Gastrocnemius medialis (tissue), 4 donors: ENCODE measurements around the gene FOXR1. TPM values are rescaled to one million over a fixed set of nuclear protein-coding genes. Genes with fewer than 3 reads are reported as not detected.

Experiments used
- ATAC-seq, 2 donors: fragments of 150-250 bp; one replicate each; pipeline ENCODE4 v1.9.1; 2016
- DNase-seq, 2 donors: peaks; one replicate each; pipeline ENCODE4 v3.0.0-alpha.2; 2019
- H3K27ac ChIP-seq, 4 donors: fragments of 200-600 bp; sonication (generic); 1 replicate in 1 of 4; 2 replicates in 3 of 4; pipeline ENCODE4 v1.5.1; 2016 to 2018; ENCODE audit warnings: mild to moderate bottlenecking in 2 of 4, moderate library complexity in 1 of 4
- H3K27me3 ChIP-seq, 3 donors: fragments of 200-600 bp; sonication (generic) in 2 of 3; 1 replicate in 1 of 3; 2 replicates in 2 of 3; pipeline versions ENCODE4 v1.5.1 to v1.6.0; 2016 to 2019; ENCODE audit warnings: mild to moderate bottlenecking in 1 of 3, moderate library complexity in 1 of 3
- H3K36me3 ChIP-seq, 2 donors: fragments of 200-600 bp; sonication (generic) in 1 of 2; one replicate each; pipeline ENCODE4 v1.5.1; 2017 to 2018
- H3K4me1 ChIP-seq, 2 donors: fragments of 200-600 bp; sonication (generic) in 1 of 2; one replicate each; pipeline ENCODE4 v1.5.1; 2016 to 2017; ENCODE audit warnings: mild to moderate bottlenecking in 2 of 2
- H3K4me3 ChIP-seq, 4 donors: fragments of 200-600 bp; sonication (generic) in 3 of 4; 1 replicate in 1 of 4; 2 replicates in 3 of 4; pipeline ENCODE4 v1.5.1; 2016 to 2019; ENCODE audit warnings: mild to moderate bottlenecking in 2 of 4
- H3K9me3 ChIP-seq, 3 donors: fragments of 200-600 bp; sonication (generic) in 2 of 3; 1 replicate in 1 of 3; 2 replicates in 2 of 3; pipeline ENCODE4 v1.5.1; 2016 to 2019
- CTCF ChIP-seq, 5 experiments: fragments of 450-650 bp in 3 of 5; fragments of 200-600 bp in 2 of 5; sonication (generic) in 2 of 5; IDR thresholded peaks in 4 of 5; conservative IDR thresholded peaks in 1 of 5; 1 replicate in 4 of 5; 2 replicates in 1 of 5; pipeline ENCODE4 v1.5.1; 2016 to 2019; ENCODE audit warnings: antibody characterized with exemption in 5 of 5, mild to moderate bottlenecking in 3 of 5, moderate library complexity in 3 of 5
- POLR2A ChIP-seq, 2 donors: fragments of 450-650 bp; IDR thresholded peaks; one replicate each; pipeline ENCODE4 v1.6.1; 2017; ENCODE audit warnings: antibody characterized with exemption in 2 of 2, mild to moderate bottlenecking in 2 of 2, moderate library complexity in 2 of 2
- in situ Hi-C, 4 donors: fragments of 200-750 bp; cut with MboI; loops; one replicate each; pipeline versions ENCODE4 v1.15.0 to v1.8.0; 2017; ENCODE audit warnings: low sequenced_read_pairs in 4 of 4
- intact Hi-C: fragments of 100-400 bp; cut with DNase I; formaldehyde crosslinking; loops from one replicate; pipeline ENCODE4 v1.15.1; 2023; ENCODE audit warnings: low total_unique reads
- total RNA-seq, 4 donors: library from RNA; depleted of rRNA; stranded (reverse); fragments of >200 nt; gene quantifications; one replicate each; pipeline versions ENCODE4 v1.1.0 to v1.2.3, GENCODE V29; 2016

Gene FOXR1
- total RNA-seq, 4 donors from 2014 or later, result not detected

- DNase-seq, result peak in 1 of 2 donors; percentile 24
- Histone ChIP-seq H3K4me1 (peaks cover 24 to 34% of the 10 kb centered on the region in 2 donors), H3K4me3 (no peak overlapping the region), H3K9me3 (no peaks in the 10 kb centered on the region), H3K27me3 (no peaks in the 10 kb centered on the region), H3K36me3 (no peaks in the 10 kb centered on the region), H3K27ac (peak overlapping the region; percentile 64 to 73 (median 68))
- in situ Hi-C loops (loop anchor here in 2 of 4 donors (10.0 to 25.0 kb wide), 3 partner anchors 146 to 239 kb away; partner anchors contain the start of gene DDX6 (in 1 of the 2)), intact Hi-C loops (loop anchor here (5.0 kb wide), 1 partner anchor 36 kb away; no protein-coding TSS in a partner anchor)
- TF ChIP-seq POLR2A (IDR thresholded peaks at IDR 0.05) (no peak), CTCF (IDR thresholded peaks at IDR 0.05 in 4 of 5, conservative IDR thresholded peaks at IDR 0.05 in 1 of 5) (no peak)
- peak in 1 of 2 donors; percentile 23 for ATAC-seq
Observed at GRCh38 chr11:118933486-118933885, 38.1 kb upstream of the FOXR1 start.

GRCh38 chr11:118935376-118935775 lies 36.2 kb upstream of the FOXR1 start:
- no peak for ATAC-seq
- TF ChIP-seq POLR2A (IDR thresholded peaks at IDR 0.05), result no peak
- no peak for TF ChIP-seq CTCF (IDR thresholded peaks at IDR 0.05 in 4 of 5, conservative IDR thresholded peaks at IDR 0.05 in 1 of 5)
- H3K4me3 ChIP-seq, result no peak overlapping the region
- no peaks in the 10 kb centered on the region for H3K9me3 ChIP-seq
- H3K27me3 ChIP-seq, result no peaks in the 10 kb centered on the region
- H3K27ac ChIP-seq, result no peak overlapping the region
- no peak for DNase-seq
- intact Hi-C loops, result no loop called here
- in situ Hi-C loops, result loop anchor here in 2 of 4 donors (10.0 to 25.0 kb wide), 3 partner anchors 148 to 241 kb away; partner anchors contain the start of gene DDX6 (in 1 of the 2)
- no peaks in the 10 kb centered on the region for H3K36me3 ChIP-seq
- peaks cover 17 to 19% of the 10 kb centered on the region in 2 donors for H3K4me1 ChIP-seq

- TF ChIP-seq CTCF (IDR thresholded peaks at IDR 0.05 in 4 of 5, conservative IDR thresholded peaks at IDR 0.05 in 1 of 5), result no peak
- TF ChIP-seq POLR2A (IDR thresholded peaks at IDR 0.05), result no peak
- Histone ChIP-seq H3K27ac (no peak overlapping the region), H3K9me3 (no peaks in the 10 kb centered on the region), H3K4me1 (peaks cover 2 to 6% of the 10 kb centered on the region in 2 donors), H3K36me3 (no peaks in the 10 kb centered on the region), H3K27me3 (no peaks in the 10 kb centered on the region), H3K4me3 (no peak overlapping the region)
- intact Hi-C loops (no loop called here), in situ Hi-C loops (loop anchor here in 2 of 4 donors (10.0 to 25.0 kb wide), 3 partner anchors 151 to 244 kb away; partner anchors contain the start of gene DDX6 (in 1 of the 2))
- ATAC-seq (no peak), DNase-seq (no peak)
Observed at GRCh38 chr11:118938491-118939403, 32.8 kb upstream of the FOXR1 start.

GRCh38 chr11:118939404-118939915 lies 32.1 kb upstream of the FOXR1 start:
- Histone ChIP-seq H3K36me3 (no peaks in the 10 kb centered on the region), H3K27me3 (no peaks in the 10 kb centered on the region), H3K4me1 (no peaks in the 10 kb centered on the region), H3K9me3 (no peaks in the 10 kb centered on the region), H3K4me3 (no peak overlapping the region), H3K27ac (no peak overlapping the region)
- no peak for ATAC-seq
- DNase-seq, result no peak
- intact Hi-C loops, result no loop called here
- in situ Hi-C loops, result loop anchor here in 2 of 4 donors (10.0 to 25.0 kb wide), 3 partner anchors 152 to 245 kb away; partner anchors contain the start of gene DDX6 (in 1 of the 2)
- TF ChIP-seq POLR2A (IDR thresholded peaks at IDR 0.05) (no peak), CTCF (IDR thresholded peaks at IDR 0.05 in 4 of 5, conservative IDR thresholded peaks at IDR 0.05 in 1 of 5) (no peak)
